H1 (cell line): ENCODE results near the gene GLOD4. TPM values are rescaled to one million over a fixed set of nuclear protein-coding genes. Genes with fewer than 3 reads are reported as not detected.

Experiments used
- TBP ChIP-seq: IDR thresholded peaks from 2 replicates; pipeline ENCODE4 v1.6.1; 2011; ENCODE audit warnings: low read depth, low read length, improper control_type of control experiment
- polyA plus RNA-seq, 7 experiments: library from polyadenylated mRNA; depleted of rRNA in 3 of 7; stranded (reverse) in 5 of 7; unstranded in 2 of 7; fragments of >200 nt in 5 of 7; fragments of 200-250 nt in 2 of 7; gene quantifications; 1 replicate in 5 of 7; 2 replicates in 1 of 7; 4 replicates in 1 of 7; pipeline versions ENCODE4 v1.2.1 to v1.2.3, GENCODE V29; 2011 to 2013; ENCODE audit warnings: missing spikeins in 2 of 7, mixed read lengths in 2 of 7
- total RNA-seq: library from RNA; stranded (reverse); fragmentation: NEBNext Ultra II Directional; extraction: Animal tissue kit (Norgen Biotek cat#: 25700); gene quantifications from 2 replicates; pipeline ENCODE4 v1.2.1, GENCODE V29; 2021
- TF ChIP-seq, protein P1 (sequence below), 3 experiments: IDR thresholded peaks; 1 replicate in 2 of 3; 2 replicates in 1 of 3; pipeline versions ENCODE4 v1.5.1 to v1.6.1; 2011; ENCODE audit warnings: low read length in 3 of 3, mild to moderate bottlenecking in 3 of 3, inconsistent platforms in 2 of 3, low read depth in 1 of 3, moderate library complexity in 1 of 3; ENCODE audit not compliant: insufficient read depth in 1 of 3; ENCODE audit errors: control extremely low read depth in 1 of 3
- TF ChIP-seq, protein P2 (sequence below): IDR thresholded peaks from 2 replicates; pipeline ENCODE4 v1.6.1; 2012; ENCODE audit warnings: inconsistent platforms

The GLOD4 gene
- total and polyA plus RNA-seq, 2 of the 8 experiments (the other 6 are each of a cell fraction or from before 2014, with no cell fraction given), result 36.8 to 81.3 TPM

DNA sequence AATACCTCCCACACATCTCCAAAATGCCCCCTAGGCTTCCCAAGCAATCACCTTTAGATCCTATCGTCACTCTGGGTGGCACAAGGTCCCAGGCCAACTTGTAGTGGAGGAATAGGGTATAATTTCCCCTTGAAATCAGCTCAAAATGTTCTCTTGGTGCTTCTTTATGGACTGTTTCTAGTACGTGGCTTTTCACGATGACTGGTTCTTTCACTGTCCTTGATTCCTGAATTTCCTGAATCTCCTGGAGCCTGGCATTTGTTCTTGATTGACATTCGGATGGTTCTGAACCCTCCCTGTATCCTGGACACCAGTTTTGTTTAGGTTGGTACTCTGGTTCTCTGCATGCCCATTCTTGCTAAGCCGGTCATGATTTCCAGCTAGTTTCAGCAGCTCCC lies 60.5 kb downstream of the GLOD4 start (continued):
- TF ChIP-seq, protein P1, sequence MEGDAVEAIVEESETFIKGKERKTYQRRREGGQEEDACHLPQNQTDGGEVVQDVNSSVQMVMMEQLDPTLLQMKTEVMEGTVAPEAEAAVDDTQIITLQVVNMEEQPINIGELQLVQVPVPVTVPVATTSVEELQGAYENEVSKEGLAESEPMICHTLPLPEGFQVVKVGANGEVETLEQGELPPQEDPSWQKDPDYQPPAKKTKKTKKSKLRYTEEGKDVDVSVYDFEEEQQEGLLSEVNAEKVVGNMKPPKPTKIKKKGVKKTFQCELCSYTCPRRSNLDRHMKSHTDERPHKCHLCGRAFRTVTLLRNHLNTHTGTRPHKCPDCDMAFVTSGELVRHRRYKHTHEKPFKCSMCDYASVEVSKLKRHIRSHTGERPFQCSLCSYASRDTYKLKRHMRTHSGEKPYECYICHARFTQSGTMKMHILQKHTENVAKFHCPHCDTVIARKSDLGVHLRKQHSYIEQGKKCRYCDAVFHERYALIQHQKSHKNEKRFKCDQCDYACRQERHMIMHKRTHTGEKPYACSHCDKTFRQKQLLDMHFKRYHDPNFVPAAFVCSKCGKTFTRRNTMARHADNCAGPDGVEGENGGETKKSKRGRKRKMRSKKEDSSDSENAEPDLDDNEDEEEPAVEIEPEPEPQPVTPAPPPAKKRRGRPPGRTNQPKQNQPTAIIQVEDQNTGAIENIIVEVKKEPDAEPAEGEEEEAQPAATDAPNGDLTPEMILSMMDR (IDR thresholded peaks at IDR 0.05; ENCODE audit: control extremely low read depth in 1 of 3, insufficient read depth in 1 of 3, low read depth in 1 of 3, low read length in 3 of 3), result no peak
- TF ChIP-seq, protein P2, sequence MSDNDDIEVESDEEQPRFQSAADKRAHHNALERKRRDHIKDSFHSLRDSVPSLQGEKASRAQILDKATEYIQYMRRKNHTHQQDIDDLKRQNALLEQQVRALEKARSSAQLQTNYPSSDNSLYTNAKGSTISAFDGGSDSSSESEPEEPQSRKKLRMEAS, result no peak
- TF ChIP-seq TBP, result no peak
